ENCODE data around the gene CPN2. TPM values are rescaled to one million over a fixed set of nuclear protein-coding genes. Genes with fewer than 3 reads are reported as not detected.

CPN2 gene
- total RNA-seq, 2 experiments from 2014 or later = not detected

- ChIA-PET POLR2A (no interaction called here), CTCF (ENCODE audit: unreplicated experiment) (no interaction called here)
- Histone ChIP-seq H3K36me3 (ENCODE audit: insufficient read depth, low read length) (no peaks in the 10 kb centered on the region), H3K27ac (ENCODE audit: low read depth, low read length, poor library complexity, severe bottlenecking) (no peak overlapping the region), H3K9me2 (ENCODE audit: insufficient read depth, low read length) (no peaks in the 10 kb centered on the region), H4K20me1 (ENCODE audit: insufficient read depth, low read length) (no peaks in the 10 kb centered on the region), H3K79me2 (ENCODE audit: insufficient read depth, low read depth, low read length) (no peaks in the 10 kb centered on the region), H2AFZ (ENCODE audit: low read length) (no peak overlapping the region), H3K4me3 (ENCODE audit: low read depth, low read length, poor library complexity, severe bottlenecking) (no peak overlapping the region), H3K4me2 (ENCODE audit: low read length) (no peak overlapping the region), H3K9me3 (ENCODE audit: low read length) (peaks cover 26% of the 10 kb centered on the region), H3K4me1 (ENCODE audit: insufficient read depth, low read length, poor library complexity, severe bottlenecking) (no peaks in the 10 kb centered on the region)
- DNase-seq (ENCODE audit: low spot score) = no peak
- TF ChIP-seq EZH2phosphoT487 (IDR thresholded peaks at IDR 0.05; ENCODE audit: borderline replicate concordance, low read depth, low read length) = no peak
- TF ChIP-seq, protein P1, sequence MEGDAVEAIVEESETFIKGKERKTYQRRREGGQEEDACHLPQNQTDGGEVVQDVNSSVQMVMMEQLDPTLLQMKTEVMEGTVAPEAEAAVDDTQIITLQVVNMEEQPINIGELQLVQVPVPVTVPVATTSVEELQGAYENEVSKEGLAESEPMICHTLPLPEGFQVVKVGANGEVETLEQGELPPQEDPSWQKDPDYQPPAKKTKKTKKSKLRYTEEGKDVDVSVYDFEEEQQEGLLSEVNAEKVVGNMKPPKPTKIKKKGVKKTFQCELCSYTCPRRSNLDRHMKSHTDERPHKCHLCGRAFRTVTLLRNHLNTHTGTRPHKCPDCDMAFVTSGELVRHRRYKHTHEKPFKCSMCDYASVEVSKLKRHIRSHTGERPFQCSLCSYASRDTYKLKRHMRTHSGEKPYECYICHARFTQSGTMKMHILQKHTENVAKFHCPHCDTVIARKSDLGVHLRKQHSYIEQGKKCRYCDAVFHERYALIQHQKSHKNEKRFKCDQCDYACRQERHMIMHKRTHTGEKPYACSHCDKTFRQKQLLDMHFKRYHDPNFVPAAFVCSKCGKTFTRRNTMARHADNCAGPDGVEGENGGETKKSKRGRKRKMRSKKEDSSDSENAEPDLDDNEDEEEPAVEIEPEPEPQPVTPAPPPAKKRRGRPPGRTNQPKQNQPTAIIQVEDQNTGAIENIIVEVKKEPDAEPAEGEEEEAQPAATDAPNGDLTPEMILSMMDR (conservative IDR thresholded peaks at IDR 0.05; ENCODE audit: low read length) = no peak
- BruUV-seq (replicated peaks) = no TSS peak
- intact Hi-C loops (cut with micrococcal nuclease; ENCODE audit: unreplicated experiment) = no loop called here
Observed at GRCh38 chr3:194326192-194326967, 24.7 kb downstream of the CPN2 start.

DNA sequence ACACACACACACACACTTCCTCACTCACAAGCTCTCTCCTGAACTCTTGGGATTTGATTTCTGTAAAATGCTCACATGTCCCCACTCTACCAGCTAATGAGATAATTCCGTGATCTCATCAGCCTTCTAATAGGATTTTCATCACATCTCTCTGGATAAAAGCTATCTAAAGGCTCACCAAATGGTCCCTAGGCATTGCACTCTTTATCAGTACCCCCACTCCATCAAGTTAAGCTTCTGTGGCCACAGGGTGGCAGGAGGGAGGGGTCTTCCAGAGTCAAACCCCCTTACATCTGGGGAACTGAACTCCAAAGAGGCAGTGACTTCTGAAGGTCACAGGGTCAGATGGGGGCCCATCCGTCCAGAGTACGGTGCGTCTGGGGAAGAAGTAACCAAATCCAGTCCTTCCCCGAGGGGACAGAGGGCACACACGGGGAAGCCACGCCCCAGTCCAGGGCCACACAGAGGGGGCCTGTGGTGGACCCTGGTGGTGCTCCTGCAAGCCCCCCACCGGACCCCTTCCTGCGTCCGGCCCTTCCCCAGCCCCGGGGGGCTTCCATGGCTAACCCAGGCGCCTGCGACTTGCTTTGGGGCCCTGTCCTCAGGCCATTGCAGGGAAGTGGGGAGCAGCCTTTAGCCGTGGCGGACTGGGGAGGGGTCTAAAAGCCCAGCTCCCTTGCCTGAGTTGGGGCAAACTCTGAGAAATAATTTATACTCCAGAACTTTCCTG, 25.5 kb downstream of the CPN2 start:
- Histone ChIP-seq H3K9me2 (ENCODE audit: insufficient read depth, low read length) (no peaks in the 10 kb centered on the region), H2AFZ (ENCODE audit: low read length) (no peak overlapping the region), H4K20me1 (ENCODE audit: insufficient read depth, low read length) (no peaks in the 10 kb centered on the region), H3K4me1 (ENCODE audit: insufficient read depth, low read length, poor library complexity, severe bottlenecking) (no peaks in the 10 kb centered on the region), H3K4me3 (ENCODE audit: low read depth, low read length, poor library complexity, severe bottlenecking) (no peak overlapping the region), H3K36me3 (ENCODE audit: insufficient read depth, low read length) (no peaks in the 10 kb centered on the region), H3K4me2 (ENCODE audit: low read length) (no peak overlapping the region), H3K79me2 (ENCODE audit: insufficient read depth, low read depth, low read length) (no peaks in the 10 kb centered on the region), H3K9me3 (ENCODE audit: low read length) (peaks cover 26% of the 10 kb centered on the region), H3K27ac (ENCODE audit: low read depth, low read length, poor library complexity, severe bottlenecking) (no peak overlapping the region)
- intact Hi-C loops (cut with micrococcal nuclease; ENCODE audit: unreplicated experiment) = no loop called here
- POLR2A ChIA-PET = no interaction called here
- no TSS peak for BruUV-seq (replicated peaks)
- CTCF ChIA-PET (ENCODE audit: unreplicated experiment) = no interaction called here
- DNase-seq (ENCODE audit: low spot score) = no peak
- no peak for TF ChIP-seq EZH2phosphoT487 (IDR thresholded peaks at IDR 0.05; ENCODE audit: borderline replicate concordance, low read depth, low read length)
- TF ChIP-seq, protein P1 (conservative IDR thresholded peaks at IDR 0.05; ENCODE audit: low read length) = no peak

- Histone ChIP-seq H2AFZ (ENCODE audit: low read length) (no peak overlapping the region), H3K27ac (ENCODE audit: low read depth, low read length, poor library complexity, severe bottlenecking) (no peak overlapping the region), H3K4me1 (ENCODE audit: insufficient read depth, low read length, poor library complexity, severe bottlenecking) (no peaks in the 10 kb centered on the region), H3K79me2 (ENCODE audit: insufficient read depth, low read depth, low read length) (no peaks in the 10 kb centered on the region), H3K36me3 (ENCODE audit: insufficient read depth, low read length) (no peaks in the 10 kb centered on the region), H3K4me3 (ENCODE audit: low read depth, low read length, poor library complexity, severe bottlenecking) (no peak overlapping the region), H4K20me1 (ENCODE audit: insufficient read depth, low read length) (no peaks in the 10 kb centered on the region), H3K9me3 (ENCODE audit: low read length) (peaks cover 26% of the 10 kb centered on the region), H3K9me2 (ENCODE audit: insufficient read depth, low read length) (no peaks in the 10 kb centered on the region), H3K4me2 (ENCODE audit: low read length) (no peak overlapping the region)
- intact Hi-C loops (cut with micrococcal nuclease; ENCODE audit: unreplicated experiment) = no loop called here
- DNase-seq (ENCODE audit: low spot score) = no peak
- TF ChIP-seq, protein P1 (conservative IDR thresholded peaks at IDR 0.05; ENCODE audit: low read length) = no peak
- TF ChIP-seq EZH2phosphoT487 (IDR thresholded peaks at IDR 0.05; ENCODE audit: borderline replicate concordance, low read depth, low read length) = no peak
- ChIA-PET CTCF (ENCODE audit: unreplicated experiment) (no interaction called here), POLR2A (no interaction called here)
- BruUV-seq (replicated peaks) = no TSS peak
Observed at GRCh38 chr3:194324823-194325327, 26.3 kb downstream of the CPN2 start.

Measured in OCI-LY7 (cell line).